KMS-11 (cell line): ENCODE measurements around the gene NTRK2.

Source experiments
- H2AFZ ChIP-seq: fragments of 200-600 bp; sonication (generic); 2 replicates; pipeline ENCODE4 v1.6.1; 2016; ENCODE audit warnings: antibody characterized with exemption, mixed run types, low read depth
- H3K27ac ChIP-seq: fragments of 200-600 bp; sonication (generic); 2 replicates; pipeline ENCODE4 v1.6.1; 2016; ENCODE audit warnings: mild to moderate bottlenecking, mixed run types
- H3K27me3 ChIP-seq: fragments of 200-600 bp; sonication (generic); 2 replicates; pipeline ENCODE4 v1.6.1; 2017; ENCODE audit warnings: mild to moderate bottlenecking, low read depth, mixed run types, moderate library complexity; ENCODE audit not compliant: insufficient read depth
- H3K36me3 ChIP-seq: fragments of 200-600 bp; sonication (generic); 2 replicates; pipeline ENCODE4 v1.6.1; 2017; ENCODE audit warnings: mild to moderate bottlenecking, mixed run types; ENCODE audit not compliant: insufficient read depth
- H3K4me1 ChIP-seq: fragments of 200-600 bp; sonication (generic); 2 replicates; pipeline ENCODE4 v1.6.1; 2016; ENCODE audit warnings: mild to moderate bottlenecking, low read depth, mixed run types; ENCODE audit not compliant: poor library complexity, severe bottlenecking
- H3K4me2 ChIP-seq: fragments of 200-600 bp; sonication (generic); 2 replicates; pipeline ENCODE4 v1.7.0; 2016; ENCODE audit warnings: mild to moderate bottlenecking, mixed run types
- H3K4me3 ChIP-seq: fragments of 200-600 bp; sonication (generic); IDR thresholded peaks from 2 replicates; pipeline ENCODE4 v1.6.1; 2017; ENCODE audit warnings: low read depth, low read length, mixed read lengths; ENCODE audit not compliant: insufficient read depth
- H3K79me2 ChIP-seq: fragments of 200-600 bp; sonication (generic); 2 replicates; pipeline ENCODE4 v1.6.1; 2016; ENCODE audit warnings: low read depth, mixed run types; ENCODE audit not compliant: insufficient read depth
- H3K9ac ChIP-seq: fragments of 200-600 bp; sonication (generic); 2 replicates; pipeline ENCODE4 v1.6.1; 2016; ENCODE audit warnings: mild to moderate bottlenecking, mixed run types
- H4K20me1 ChIP-seq: fragments of 200-600 bp; sonication (generic); 2 replicates; pipeline ENCODE4 v1.6.1; 2016; ENCODE audit warnings: mild to moderate bottlenecking, mixed run types; ENCODE audit not compliant: insufficient read depth
- CTCF ChIP-seq: fragments of 200-600 bp; sonication (generic); conservative IDR thresholded peaks from 2 replicates; pipeline ENCODE4 v1.6.1; 2017; ENCODE audit warnings: low read depth, mild to moderate bottlenecking, antibody characterized with exemption, low read length, moderate library complexity, mixed read lengths

The NTRK2 gene

GRCh38 chr9:84875193-84875592 is 205.7 kb downstream of the NTRK2 start:
- H2AFZ ChIP-seq = no peak overlapping the region
- H3K4me1 ChIP-seq = no peaks in the 10 kb centered on the region

GRCh38 chr9:84879631-84880030 is 210.1 kb downstream of the NTRK2 start:
- H4K20me1 ChIP-seq = no peaks in the 10 kb centered on the region
- no peaks in the 10 kb centered on the region for H3K4me1 ChIP-seq
- no peak overlapping the region for H3K4me3 ChIP-seq
- no peaks in the 10 kb centered on the region for H3K27me3 ChIP-seq
- TF ChIP-seq CTCF = no peak
- no peak overlapping the region for H3K9ac ChIP-seq
- no peak overlapping the region for H3K4me2 ChIP-seq
- no peak overlapping the region for H3K27ac ChIP-seq
- no peak overlapping the region for H2AFZ ChIP-seq
- no peaks in the 10 kb centered on the region for H3K36me3 ChIP-seq
- no peaks in the 10 kb centered on the region for H3K79me2 ChIP-seq

More at GRCh38 chr9:84875193-84875592, 205.7 kb downstream of the NTRK2 start:
- H3K79me2 ChIP-seq = no peaks in the 10 kb centered on the region
- no peak overlapping the region for H3K4me3 ChIP-seq
- no peaks in the 10 kb centered on the region for H4K20me1 ChIP-seq
- TF ChIP-seq CTCF = no peak
- H3K36me3 ChIP-seq = no peaks in the 10 kb centered on the region
- no peak overlapping the region for H3K27ac ChIP-seq
- no peak overlapping the region for H3K4me2 ChIP-seq
- H3K27me3 ChIP-seq = no peaks in the 10 kb centered on the region
- no peak overlapping the region for H3K9ac ChIP-seq

GRCh38 chr9:84880835-84881234 is 211.3 kb downstream of the NTRK2 start:
- no peak overlapping the region for H3K4me3 ChIP-seq
- H3K36me3 ChIP-seq = no peaks in the 10 kb centered on the region
- no peaks in the 10 kb centered on the region for H3K27me3 ChIP-seq
- H3K4me2 ChIP-seq = no peak overlapping the region
- no peaks in the 10 kb centered on the region for H4K20me1 ChIP-seq
- no peak overlapping the region for H2AFZ ChIP-seq
- no peak overlapping the region for H3K9ac ChIP-seq
- TF ChIP-seq CTCF = no peak
- no peaks in the 10 kb centered on the region for H3K4me1 ChIP-seq
- no peaks in the 10 kb centered on the region for H3K79me2 ChIP-seq
- H3K27ac ChIP-seq = no peak overlapping the region

- H3K79me2 ChIP-seq = no peaks in the 10 kb centered on the region
- no peak overlapping the region for H3K4me2 ChIP-seq
- no peak overlapping the region for H3K27ac ChIP-seq
- H4K20me1 ChIP-seq = no peaks in the 10 kb centered on the region
- no peak overlapping the region for H3K4me3 ChIP-seq
- no peaks in the 10 kb centered on the region for H3K27me3 ChIP-seq
- H3K4me1 ChIP-seq = no peaks in the 10 kb centered on the region
- H2AFZ ChIP-seq = no peak overlapping the region
- H3K36me3 ChIP-seq = no peaks in the 10 kb centered on the region
- H3K9ac ChIP-seq = no peak overlapping the region
- no peak for TF ChIP-seq CTCF
These were observed 217.3 kb downstream of the NTRK2 start for GRCh38 chr9:84886866-84887265.
